Measurements from ENCODE around the gene SIRT2.
A peak's percentile ranks its signal among the peaks of the same experiment; 100 is the strongest.

SIRT2 gene

DNA sequence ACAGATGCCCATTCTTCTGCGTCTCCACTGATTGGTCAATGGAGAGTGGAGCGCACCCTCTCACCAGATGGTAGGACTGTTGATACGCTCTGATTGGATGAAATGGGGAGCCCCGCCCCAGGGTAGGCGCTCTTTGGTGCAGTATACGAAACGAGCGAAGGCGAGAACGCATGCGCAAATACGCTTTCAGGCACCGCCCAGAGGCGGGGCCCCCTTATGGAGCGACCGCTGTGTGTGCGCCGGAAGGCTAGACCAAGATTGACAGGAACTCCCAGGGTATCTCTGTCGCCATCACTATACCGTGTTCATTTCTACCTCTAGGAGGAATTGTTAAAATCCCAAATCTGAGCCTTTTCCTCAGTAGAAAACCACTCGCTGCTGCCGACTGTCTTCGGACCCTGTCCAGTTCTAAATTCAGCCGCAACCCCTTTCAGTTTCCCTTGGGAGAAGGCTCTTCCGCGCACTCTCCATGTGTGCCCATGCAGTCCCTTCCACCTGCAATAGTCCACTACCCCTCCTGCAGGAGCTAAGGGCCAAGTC lies 48.9 kb downstream of the SIRT2 start:
- Mint-ChIP-seq H3K4me3 (peak overlapping the region; percentile 90), H3K4me1 (peaks cover 52% of the 10 kb centered on the region), H3K9me3 (no peaks in the 10 kb centered on the region), H3K36me3 (ENCODE audit: insufficient read depth) (peaks cover 52% of the 10 kb centered on the region), H3K27ac (ENCODE audit: low read depth) (peak overlapping the region; percentile 98), H3K27me3 (no peaks in the 10 kb centered on the region)
- DNase-seq (ENCODE audit: low spot score in 2 of 2) (peak; percentile 94 to 99), ATAC-seq (replicated peaks; ENCODE audit: extremely low read depth, poor library complexity, severe bottlenecking) (peak; percentile 76)

GRCh38 chr19:38849860-38850435 lies 49.5 kb downstream of the SIRT2 start, which contains the start of gene HNRNPL:
Gene HNRNPL, minus strand, starts transcription at chr19:38849986. Its CDS starts 20 bp downstream, at chr19:38849966.
- Mint-ChIP-seq H3K27ac (ENCODE audit: low read depth) (peak within 1 kb of the TSS; percentile 98), H3K9me3 (no peaks in the 10 kb centered on the region), H3K4me3 (peak within 1 kb of the TSS; percentile 90), H3K4me1 (peaks cover 56% of the 10 kb centered on the region), H3K36me3 (ENCODE audit: insufficient read depth) (peaks cover 57% of the 10 kb centered on the region), H3K27me3 (no peaks in the 10 kb centered on the region)
- DNase-seq (ENCODE audit: low spot score in 2 of 2) (peak; percentile 98 to 100), ATAC-seq (replicated peaks; ENCODE audit: extremely low read depth, poor library complexity, severe bottlenecking) (peak; percentile 69)

- peak overlapping the region; percentile 98 for H3K27ac Mint-ChIP-seq (ENCODE audit: low read depth)
- H3K4me1 Mint-ChIP-seq: peaks cover 61% of the 10 kb centered on the region
- peak; percentile 18 for ATAC-seq (replicated peaks; ENCODE audit: extremely low read depth, poor library complexity, severe bottlenecking)
- peak overlapping the region; percentile 90 for H3K4me3 Mint-ChIP-seq
- peak; percentile 93 for DNase-seq (ENCODE audit: low spot score in 2 of 2)
- no peaks in the 10 kb centered on the region for H3K27me3 Mint-ChIP-seq
- H3K9me3 Mint-ChIP-seq: no peaks in the 10 kb centered on the region
- peaks cover 64% of the 10 kb centered on the region for H3K36me3 Mint-ChIP-seq (ENCODE audit: insufficient read depth)
Observed at GRCh38 chr19:38849147-38849859, 50.1 kb downstream of the SIRT2 start.

GRCh38 chr19:38848299-38849146 lies 50.9 kb downstream of the SIRT2 start:
- peaks cover 69% of the 10 kb centered on the region for H3K4me1 Mint-ChIP-seq
- H3K36me3 Mint-ChIP-seq (ENCODE audit: insufficient read depth): peaks cover 72% of the 10 kb centered on the region
- DNase-seq (ENCODE audit: low spot score in 2 of 2): no peak
- ATAC-seq (replicated peaks; ENCODE audit: extremely low read depth, poor library complexity, severe bottlenecking): no peak
- H3K9me3 Mint-ChIP-seq: no peaks in the 10 kb centered on the region
- peak overlapping the region; percentile 90 for H3K4me3 Mint-ChIP-seq
- H3K27me3 Mint-ChIP-seq: no peaks in the 10 kb centered on the region
- peak overlapping the region; percentile 98 for H3K27ac Mint-ChIP-seq (ENCODE audit: low read depth)

DNA sequence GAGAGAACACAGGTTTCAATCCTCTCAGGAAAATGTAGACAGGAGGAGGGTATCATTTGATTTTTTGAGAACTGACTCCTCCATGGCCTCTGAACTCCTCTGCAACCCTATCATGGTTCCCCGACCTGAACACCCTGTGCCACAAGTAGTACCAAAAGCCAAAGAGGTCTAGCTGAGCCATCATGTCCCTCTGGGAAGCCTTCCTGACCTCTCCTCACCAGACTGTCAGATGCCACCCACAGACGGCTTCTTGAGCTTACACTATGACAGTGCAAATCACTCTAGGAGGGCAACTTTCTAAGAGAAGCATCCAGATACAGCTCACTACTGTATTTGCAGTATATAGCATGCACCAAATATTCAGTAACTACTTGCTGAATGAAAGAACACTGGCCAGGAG lies 53.3 kb downstream of the SIRT2 start:
- Mint-ChIP-seq H3K36me3 (ENCODE audit: insufficient read depth) (peaks cover 89% of the 10 kb centered on the region), H3K4me3 (peak overlapping the region; percentile 31), H3K27ac (ENCODE audit: low read depth) (no peak overlapping the region), H3K4me1 (peaks cover 74% of the 10 kb centered on the region), H3K27me3 (no peaks in the 10 kb centered on the region), H3K9me3 (no peaks in the 10 kb centered on the region)
- DNase-seq (ENCODE audit: low spot score in 2 of 2) (no peak), ATAC-seq (replicated peaks; ENCODE audit: extremely low read depth, poor library complexity, severe bottlenecking) (no peak)

DNA sequence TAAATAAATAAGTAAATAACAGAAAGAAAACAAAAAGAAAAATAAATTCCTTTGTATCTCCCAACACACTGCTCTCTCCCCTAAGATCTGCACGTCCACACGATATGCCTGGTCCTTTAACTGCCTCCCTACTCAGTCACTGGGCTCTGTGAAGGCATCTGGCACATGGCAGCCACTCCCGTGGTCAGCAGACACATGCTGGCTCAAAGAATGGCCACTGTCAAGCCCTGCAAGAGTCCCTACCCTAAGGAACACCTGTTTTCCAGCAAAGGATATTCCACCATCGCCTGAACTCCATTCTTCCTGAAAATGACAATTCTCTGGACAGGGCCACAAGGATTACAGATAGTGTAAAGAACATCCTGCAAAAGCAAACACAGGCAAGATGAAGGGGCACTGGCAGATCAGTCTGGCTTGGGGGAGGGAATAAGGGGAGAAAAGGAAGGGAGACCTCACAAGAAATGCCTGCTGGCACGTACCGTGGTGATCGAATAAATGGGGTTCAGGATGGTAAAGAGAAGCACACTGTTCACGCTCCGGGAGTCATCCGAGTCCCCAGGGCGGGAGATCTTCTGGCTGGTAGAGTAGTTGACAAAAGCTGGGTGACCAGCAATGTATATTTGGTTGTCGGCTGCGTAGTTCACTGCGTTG lies 53.9 kb downstream of the SIRT2 start:
- H3K4me3 Mint-ChIP-seq: peak overlapping the region; percentile 47
- H3K27ac Mint-ChIP-seq (ENCODE audit: low read depth): peak overlapping the region; percentile 75
- peaks cover 76% of the 10 kb centered on the region for H3K4me1 Mint-ChIP-seq
- no peaks in the 10 kb centered on the region for H3K27me3 Mint-ChIP-seq
- DNase-seq (ENCODE audit: low spot score in 2 of 2): no peak
- peaks cover 92% of the 10 kb centered on the region for H3K36me3 Mint-ChIP-seq (ENCODE audit: insufficient read depth)
- no peaks in the 10 kb centered on the region for H3K9me3 Mint-ChIP-seq
- ATAC-seq (replicated peaks; ENCODE audit: extremely low read depth, poor library complexity, severe bottlenecking): no peak

- Mint-ChIP-seq H3K9me3 (no peaks in the 10 kb centered on the region), H3K4me1 (peaks cover 83% of the 10 kb centered on the region), H3K36me3 (ENCODE audit: insufficient read depth) (peaks cover 93% of the 10 kb centered on the region), H3K4me3 (peak overlapping the region; percentile 40), H3K27me3 (no peaks in the 10 kb centered on the region), H3K27ac (ENCODE audit: low read depth) (peak overlapping the region; percentile 75)
- no peak for DNase-seq (ENCODE audit: low spot score in 2 of 2)
- no peak for ATAC-seq (replicated peaks; ENCODE audit: extremely low read depth, poor library complexity, severe bottlenecking)
Observed at GRCh38 chr19:38844093-38844686, 55.2 kb downstream of the SIRT2 start.

GRCh38 chr19:38843175-38843758 lies 56.2 kb downstream of the SIRT2 start:
- Mint-ChIP-seq H3K4me1 (peaks cover 81% of the 10 kb centered on the region), H3K27me3 (no peaks in the 10 kb centered on the region), H3K36me3 (ENCODE audit: insufficient read depth) (peaks cover 94% of the 10 kb centered on the region), H3K9me3 (no peaks in the 10 kb centered on the region), H3K27ac (ENCODE audit: low read depth) (peak overlapping the region; percentile 89), H3K4me3 (peak overlapping the region; percentile 73)
- no peak for ATAC-seq (replicated peaks; ENCODE audit: extremely low read depth, poor library complexity, severe bottlenecking)
- no peak for DNase-seq (ENCODE audit: low spot score in 2 of 2)

DNA sequence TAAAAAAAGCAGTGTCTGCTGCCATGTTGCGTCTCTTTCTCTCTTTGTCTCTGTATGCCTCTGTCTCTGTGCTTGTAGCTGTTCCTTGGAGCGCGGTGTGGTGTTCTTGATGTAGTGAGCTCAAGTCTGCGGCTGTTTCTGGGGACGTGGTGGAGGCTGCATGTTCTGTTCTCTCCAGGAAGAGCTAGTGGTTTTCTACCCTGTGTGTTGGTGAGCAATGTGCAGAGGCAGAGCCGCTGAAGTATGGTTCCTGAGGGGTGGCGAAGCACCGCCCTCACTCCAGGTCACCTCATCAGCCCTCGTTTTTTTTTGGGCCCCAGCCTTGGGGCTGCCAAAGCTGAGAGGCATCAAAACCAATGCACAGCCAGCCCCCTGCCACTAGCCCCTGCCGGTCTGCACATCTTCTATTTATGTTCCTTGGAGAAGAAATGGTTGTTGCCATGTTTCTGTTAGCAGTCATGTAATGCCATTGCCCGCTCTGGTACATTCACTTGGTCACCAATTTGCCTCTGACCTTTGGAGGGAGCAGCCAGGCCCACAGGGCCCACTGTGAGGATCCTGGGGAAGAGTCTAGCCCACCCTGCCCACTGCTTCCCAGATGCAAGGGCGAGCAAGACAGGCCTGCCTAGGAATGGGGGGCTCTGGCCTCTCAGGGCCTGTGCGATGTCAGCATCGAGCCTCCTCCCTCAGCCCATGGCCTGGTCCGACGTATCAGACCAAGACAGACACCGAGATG lies 56.8 kb downstream of the SIRT2 start:
- peak; percentile 33 to 53 for DNase-seq (ENCODE audit: low spot score in 2 of 2)
- H3K27ac Mint-ChIP-seq (ENCODE audit: low read depth): peak overlapping the region; percentile 89
- H3K36me3 Mint-ChIP-seq (ENCODE audit: insufficient read depth): peaks cover 94% of the 10 kb centered on the region

GRCh38 chr19:38841787-38842438 lies 57.5 kb downstream of the SIRT2 start:
- Mint-ChIP-seq H3K9me3 (no peaks in the 10 kb centered on the region), H3K27me3 (no peaks in the 10 kb centered on the region), H3K4me3 (peak overlapping the region; percentile 73), H3K27ac (ENCODE audit: low read depth) (peak overlapping the region; percentile 89), H3K36me3 (ENCODE audit: insufficient read depth) (peaks cover 95% of the 10 kb centered on the region), H3K4me1 (peaks cover 70% of the 10 kb centered on the region)
- DNase-seq (ENCODE audit: low spot score in 2 of 2) (peak; percentile 38 to 40), ATAC-seq (replicated peaks; ENCODE audit: extremely low read depth, poor library complexity, severe bottlenecking) (peak; percentile 59)

More for the DNA sequence above, 56.8 kb downstream of the SIRT2 start:
- Mint-ChIP-seq H3K4me1 (peaks cover 74% of the 10 kb centered on the region), H3K4me3 (peak overlapping the region; percentile 73), H3K9me3 (no peaks in the 10 kb centered on the region), H3K27me3 (no peaks in the 10 kb centered on the region)
- ATAC-seq (replicated peaks; ENCODE audit: extremely low read depth, poor library complexity, severe bottlenecking): peak; percentile 88
